Cardiac septum (tissue), 1 donor: ENCODE data around the gene NLRP6. TPM values are rescaled to one million over a fixed set of nuclear protein-coding genes. Genes with fewer than 3 reads are reported as not detected.
"Not testable (repeated sequence)": the region's sequence is repeated elsewhere in the genome, so short reads cannot be mapped to it uniquely, and the experiment has no call there.

Experiments used
- DNase-seq: peaks from one replicate; pipeline ENCODE4 v3.0.0-alpha.2; 2020; ENCODE audit warnings: low spot score
- intact Hi-C: fragments of 100-400 bp; cut with DNase I; formaldehyde crosslinking; loops from one replicate; pipeline ENCODE4 v1.14.0; 2022
- total RNA-seq: library from RNA; stranded (reverse); fragmentation: NEBNext Ultra II Directional; extraction: Animal tissue kit (Norgen Biotek cat#: 25700); gene quantifications from one replicate; pipeline ENCODE4 v1.2.1, GENCODE V29; 2021
- donor health status: DM: no; HTN: no; CAD: no.

Gene NLRP6
- total RNA-seq, 1 donor from 2014 or later: 0.19 TPM

GRCh38 chr11:253886-254270, 24.3 kb upstream of the NLRP6 start:
- intact Hi-C loops: no loop called here

GRCh38 chr11:255176-255575, 23.0 kb upstream of the NLRP6 start:
- intact Hi-C loops: no loop called here
- DNase-seq: no peak

More at GRCh38 chr11:253886-254270, 24.3 kb upstream of the NLRP6 start:
- DNase-seq: no peak

GRCh38 chr11:255816-256215, 22.4 kb upstream of the NLRP6 start:
- DNase-seq: no peak
- intact Hi-C loops: no loop called here

GRCh38 chr11:256952-257737, 21.1 kb upstream of the NLRP6 start:
- no peak for DNase-seq
- intact Hi-C loops: no loop called here

- DNase-seq: no peak
- intact Hi-C loops: no loop called here
These were observed 20.3 kb upstream of the NLRP6 start for GRCh38 chr11:257766-258493.

GRCh38 chr11:259413-259812, 18.8 kb upstream of the NLRP6 start:
- no peak for DNase-seq
- intact Hi-C loops: no loop called here

- intact Hi-C loops: no loop called here
- no peak for DNase-seq
These were observed 16.6 kb upstream of the NLRP6 start for GRCh38 chr11:261624-262023.

- intact Hi-C loops: no loop called here
These were observed 11.3 kb upstream of the NLRP6 start for GRCh38 chr11:266676-267439.

GRCh38 chr11:267491-267994, 10.7 kb upstream of the NLRP6 start:
- intact Hi-C loops: no loop called here
- no peak for DNase-seq

More at GRCh38 chr11:266676-267439, 11.3 kb upstream of the NLRP6 start:
- no peak for DNase-seq

GRCh38 chr11:268716-269145, 9.5 kb upstream of the NLRP6 start:
- intact Hi-C loops, DNase-seq: not testable (repeated sequence)

- no peak for DNase-seq
- intact Hi-C loops: no loop called here
These were observed 8.9 kb upstream of the NLRP6 start for GRCh38 chr11:269146-269890.

- no peak for DNase-seq
- intact Hi-C loops: no loop called here
These were observed 7.5 kb upstream of the NLRP6 start for GRCh38 chr11:270451-271318.

GRCh38 chr11:271319-271715, 6.9 kb upstream of the NLRP6 start:
- DNase-seq: no peak
- intact Hi-C loops: no loop called here

GRCh38 chr11:272195-272930, 5.8 kb upstream of the NLRP6 start:
- no peak for DNase-seq
- intact Hi-C loops: no loop called here

GRCh38 chr11:272931-273198, 5.3 kb upstream of the NLRP6 start:
- intact Hi-C loops: no loop called here

GRCh38 chr11:276219-276618, 2.0 kb upstream of the NLRP6 start:
- DNase-seq: no peak

More at GRCh38 chr11:272931-273198, 5.3 kb upstream of the NLRP6 start:
- DNase-seq: no peak

GRCh38 chr11:279040-279965, 1.1 kb downstream of the NLRP6 start:
- DNase-seq: no peak
- intact Hi-C loops: no loop called here

More at GRCh38 chr11:276219-276618, 2.0 kb upstream of the NLRP6 start:
- intact Hi-C loops: no loop called here
